Activated CD8-positive, alpha-beta T cell treated with anti-CD3 and anti-CD28 coated beads for 36 hours (primary cell): ENCODE measurements around the gene GSTA1. TPM values are rescaled to one million over a fixed set of nuclear protein-coding genes. Genes with fewer than 3 reads are reported as not detected.
"Not testable (repeated sequence)": the region's sequence is repeated elsewhere in the genome, so short reads cannot be mapped to it uniquely, and the experiment has no call there.

Experiments used
- ATAC-seq: fragments of 200-7000 bp; cut with Tn5 transposase; one replicate; pipeline ENCODE4 v1.10.0; 2021; ENCODE audit warnings: mild to moderate bottlenecking, moderate library complexity
- CTCF ChIA-PET: fragments of 350-600 bp; sonication (Branson Sonifier 250); formaldehyde crosslinking; loops from one replicate; lab custom pipeline; 2021; ENCODE audit warnings: antibody characterized with exemption; lab: Charles Lee
- POLR2A ChIA-PET: fragments of 350-600 bp; sonication (Branson Sonifier 250); formaldehyde crosslinking; loops from one replicate; lab custom pipeline; 2021; ENCODE audit warnings: antibody characterized with exemption; lab: Charles Lee
- DNase-seq: peaks from one replicate; pipeline ENCODE4 v3.0.0-alpha.2; 2020
- H3K27ac Mint-ChIP-seq: one replicate; pipeline ENCODE4 v1.8.0; 2021; ENCODE audit warnings: mild to moderate bottlenecking, mixed read lengths
- H3K27me3 Mint-ChIP-seq: one replicate; pipeline ENCODE4 v1.8.0; 2021; ENCODE audit warnings: mixed read lengths
- H3K36me3 Mint-ChIP-seq: one replicate; pipeline ENCODE4 v1.8.0; 2021; ENCODE audit warnings: low read depth, mixed read lengths
- H3K4me1 Mint-ChIP-seq: one replicate; pipeline ENCODE4 v1.8.0; 2021; ENCODE audit warnings: low read depth, mixed read lengths
- H3K4me3 Mint-ChIP-seq: one replicate; pipeline ENCODE4 v1.8.0; 2021; ENCODE audit warnings: mild to moderate bottlenecking, moderate library complexity, mixed read lengths
- H3K9me3 Mint-ChIP-seq: one replicate; pipeline ENCODE4 v1.8.0; 2021; ENCODE audit warnings: mixed read lengths
- intact Hi-C: fragments of 100-400 bp; cut with micrococcal nuclease; formaldehyde crosslinking; loops from one replicate; pipeline ENCODE4 v1.10.0; 2022
- total RNA-seq, 2 experiments: library from RNA; stranded (reverse); gene quantifications; one replicate each; pipeline ENCODE4 v1.2.3, GENCODE V29; 2021
- TF ChIP-seq, protein P1 (sequence below): fragments of 200-600 bp; IDR thresholded peaks from one replicate; pipeline ENCODE4 v1.8.0; 2022; ENCODE audit warnings: antibody characterized with exemption, mild to moderate bottlenecking

Gene GSTA1
- not detected for total RNA-seq

DNA sequence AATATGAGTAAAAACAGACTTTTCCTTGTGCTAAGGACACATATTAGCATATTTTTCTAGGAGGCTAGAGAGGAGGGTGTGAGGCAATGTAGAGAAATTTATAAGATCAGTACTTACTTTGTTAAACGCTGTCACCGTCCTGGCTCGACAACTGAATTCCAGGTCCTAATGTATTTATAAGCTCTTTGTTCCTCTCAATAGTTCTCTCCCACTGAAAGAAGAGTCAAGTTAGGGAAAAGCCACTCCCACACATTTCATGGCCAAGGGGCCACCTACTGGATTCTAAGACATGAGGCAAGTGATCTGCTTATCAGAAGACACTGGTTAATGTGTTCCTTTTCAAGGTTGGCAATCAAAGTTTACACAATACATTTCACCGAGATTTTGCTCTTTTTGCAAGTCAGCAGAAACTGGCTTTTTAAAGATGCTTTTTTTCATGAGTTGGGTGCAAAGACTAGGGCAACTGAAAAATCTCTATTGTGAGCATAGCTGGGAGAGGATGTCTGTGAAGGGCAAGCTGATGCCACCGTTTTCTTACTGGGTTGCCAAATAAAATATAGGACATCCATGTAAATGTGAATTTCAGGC, at the start of gene GSTA1:
GSTA1 (minus strand) TSS at position 149 of the 588 bp plus-strand sequence. CDS start 4,549 bp downstream, outside the sequence.
- H3K4me3 Mint-ChIP-seq, H3K4me1 Mint-ChIP-seq, H3K27ac Mint-ChIP-seq, POLR2A ChIA-PET, ATAC-seq, intact Hi-C loops, H3K36me3 Mint-ChIP-seq, CTCF ChIA-PET, H3K9me3 Mint-ChIP-seq, DNase-seq: not testable (repeated sequence)
- peaks cover 18% of the 10 kb centered on the region for H3K27me3 Mint-ChIP-seq

DNA sequence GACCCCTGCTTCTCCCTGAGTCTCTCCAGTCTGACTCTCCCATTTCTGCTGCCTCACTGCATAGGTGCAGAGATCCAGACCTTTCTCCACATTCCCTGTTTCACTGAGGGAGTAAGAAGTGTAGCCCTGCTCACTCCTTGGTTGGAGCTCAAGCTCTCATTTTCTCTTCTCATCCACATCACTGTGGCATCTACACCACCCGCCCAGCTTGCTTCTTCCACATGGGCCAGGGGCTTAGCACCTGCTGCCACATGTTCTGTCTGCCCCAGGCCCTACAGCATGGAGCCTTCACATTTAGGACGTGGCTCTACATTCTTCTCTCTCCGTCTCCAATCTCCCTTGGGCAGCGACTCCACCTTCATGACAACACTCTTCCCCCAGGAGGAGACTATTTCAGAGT, 45.5 kb upstream of the GSTA1 start:
- CTCF ChIA-PET: no interaction called here
- H3K4me3 Mint-ChIP-seq: no peak overlapping the region
- DNase-seq (no peak), ATAC-seq (no peak)
- intact Hi-C loops: no loop called here
- POLR2A ChIA-PET: no interaction called here
- no peak overlapping the region for H3K27ac Mint-ChIP-seq
- H3K9me3 Mint-ChIP-seq: no peaks in the 10 kb centered on the region
- H3K36me3 Mint-ChIP-seq: no peaks in the 10 kb centered on the region
- TF ChIP-seq, protein P1, sequence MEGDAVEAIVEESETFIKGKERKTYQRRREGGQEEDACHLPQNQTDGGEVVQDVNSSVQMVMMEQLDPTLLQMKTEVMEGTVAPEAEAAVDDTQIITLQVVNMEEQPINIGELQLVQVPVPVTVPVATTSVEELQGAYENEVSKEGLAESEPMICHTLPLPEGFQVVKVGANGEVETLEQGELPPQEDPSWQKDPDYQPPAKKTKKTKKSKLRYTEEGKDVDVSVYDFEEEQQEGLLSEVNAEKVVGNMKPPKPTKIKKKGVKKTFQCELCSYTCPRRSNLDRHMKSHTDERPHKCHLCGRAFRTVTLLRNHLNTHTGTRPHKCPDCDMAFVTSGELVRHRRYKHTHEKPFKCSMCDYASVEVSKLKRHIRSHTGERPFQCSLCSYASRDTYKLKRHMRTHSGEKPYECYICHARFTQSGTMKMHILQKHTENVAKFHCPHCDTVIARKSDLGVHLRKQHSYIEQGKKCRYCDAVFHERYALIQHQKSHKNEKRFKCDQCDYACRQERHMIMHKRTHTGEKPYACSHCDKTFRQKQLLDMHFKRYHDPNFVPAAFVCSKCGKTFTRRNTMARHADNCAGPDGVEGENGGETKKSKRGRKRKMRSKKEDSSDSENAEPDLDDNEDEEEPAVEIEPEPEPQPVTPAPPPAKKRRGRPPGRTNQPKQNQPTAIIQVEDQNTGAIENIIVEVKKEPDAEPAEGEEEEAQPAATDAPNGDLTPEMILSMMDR: no peak
- no peaks in the 10 kb centered on the region for H3K4me1 Mint-ChIP-seq
- peaks cover 13% of the 10 kb centered on the region for H3K27me3 Mint-ChIP-seq

DNA sequence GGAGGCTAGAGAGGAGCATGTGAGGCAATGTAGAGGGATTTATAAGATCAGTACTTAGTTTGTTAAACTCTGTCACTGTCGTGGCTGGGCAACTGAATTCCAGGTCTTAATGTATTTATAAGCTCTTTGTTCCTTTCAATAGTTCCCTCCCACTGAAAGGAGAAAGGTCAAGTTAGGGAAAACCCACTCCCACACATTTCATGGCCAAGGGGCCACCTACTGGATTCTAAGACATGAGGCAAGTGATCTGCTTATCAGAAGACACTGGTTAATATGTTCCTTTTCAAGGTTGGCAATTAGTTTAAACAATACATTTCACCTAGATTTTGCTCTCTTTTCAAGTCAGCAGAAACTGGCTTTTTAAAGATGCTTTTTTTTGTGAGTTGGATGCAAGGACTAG, 42.4 kb upstream of the GSTA1 start:
- no peak overlapping the region for H3K27ac Mint-ChIP-seq
- no peaks in the 10 kb centered on the region for H3K4me1 Mint-ChIP-seq
- ATAC-seq (no peak), DNase-seq (no peak)
- CTCF ChIA-PET: no interaction called here
- intact Hi-C loops: no loop called here
- no peak overlapping the region for H3K4me3 Mint-ChIP-seq
- no peaks in the 10 kb centered on the region for H3K9me3 Mint-ChIP-seq
- no peaks in the 10 kb centered on the region for H3K36me3 Mint-ChIP-seq
- TF ChIP-seq, protein P1: no peak
- H3K27me3 Mint-ChIP-seq: peaks cover 10% of the 10 kb centered on the region
- POLR2A ChIA-PET: no interaction called here

DNA sequence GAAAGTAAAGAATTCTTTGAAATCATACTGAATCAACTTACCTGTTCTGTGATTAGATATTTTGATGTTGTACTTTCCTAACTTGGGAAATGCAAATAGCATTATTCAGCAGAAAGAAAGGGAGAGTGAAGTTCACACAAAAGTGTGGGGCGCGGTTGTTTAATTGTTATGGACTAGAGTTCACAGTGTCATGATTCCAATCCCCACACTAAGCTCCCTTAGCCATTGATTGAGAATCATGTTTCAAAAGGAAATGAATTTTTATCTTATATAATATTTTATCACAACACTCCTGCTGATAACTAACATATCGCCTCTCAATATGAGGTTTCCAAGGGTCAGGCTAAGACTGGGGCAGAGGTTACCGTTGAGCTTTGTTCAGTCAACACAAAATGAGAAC, 40.0 kb upstream of the GSTA1 start:
- Mint-ChIP-seq H3K4me3 (no peak overlapping the region), H3K27me3 (peaks cover 13% of the 10 kb centered on the region), H3K9me3 (no peaks in the 10 kb centered on the region), H3K36me3 (no peaks in the 10 kb centered on the region), H3K27ac (no peak overlapping the region), H3K4me1 (no peaks in the 10 kb centered on the region)
- no peak for ATAC-seq
- CTCF ChIA-PET: no interaction called here
- no peak for DNase-seq
- POLR2A ChIA-PET: interaction anchor here (0.6 kb wide), 1 partner anchor 1507 kb away, joined by 3 read pairs; no protein-coding TSS in a partner anchor
- TF ChIP-seq, protein P1: no peak
- intact Hi-C loops: no loop called here

DNA sequence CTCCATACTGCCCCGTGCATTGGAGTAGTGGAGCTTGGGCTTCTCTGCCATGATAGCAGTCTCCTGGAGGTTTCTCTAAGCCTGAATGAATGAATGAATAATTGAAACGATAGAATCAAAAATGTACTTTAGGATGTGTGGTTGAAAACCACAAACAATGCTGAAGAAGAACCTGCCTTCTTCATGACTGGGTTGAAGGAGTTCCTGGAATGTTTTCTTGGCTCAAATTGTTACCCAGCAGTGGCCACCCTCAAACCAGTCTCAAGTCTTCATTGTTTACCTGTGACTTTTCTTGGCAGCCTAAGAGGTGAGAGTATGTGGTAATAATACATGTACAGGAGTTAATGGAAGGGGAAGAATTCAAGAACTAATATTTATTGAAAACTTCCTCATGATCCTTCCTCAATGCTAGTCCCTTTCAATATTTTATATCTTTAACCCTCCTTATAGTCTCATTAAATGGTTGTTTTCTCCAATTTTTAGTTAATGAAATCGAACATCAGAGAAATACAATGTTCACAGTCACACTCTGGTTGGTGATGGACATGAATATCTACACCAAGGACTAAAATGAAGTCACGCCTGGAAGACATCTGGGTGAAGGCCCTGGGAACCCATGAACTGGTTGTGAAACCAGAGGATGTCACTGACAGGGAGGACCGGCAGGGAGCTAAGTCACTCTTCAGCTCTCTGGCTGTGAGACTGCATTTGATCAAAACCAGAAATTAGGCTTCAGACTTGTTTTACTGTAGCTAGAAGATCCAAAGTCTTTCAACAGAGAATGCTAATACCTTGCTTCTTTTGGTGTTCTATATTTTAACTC, 37.4 kb upstream of the GSTA1 start, which contains the start of gene GSTA5:
GSTA5 (minus strand) TSS at position 51 of the 823 bp plus-strand sequence.
- ATAC-seq (no peak), DNase-seq (no peak)
- Mint-ChIP-seq H3K4me3 (no peak within 1 kb of the TSS), H3K9me3 (no peaks in the 10 kb centered on the region), H3K27me3 (peaks cover 25% of the 10 kb centered on the region), H3K36me3 (no peaks in the 10 kb centered on the region), H3K27ac (no peak within 1 kb of the TSS), H3K4me1 (no peaks in the 10 kb centered on the region)
- intact Hi-C loops: no loop called here
- ChIA-PET POLR2A (no interaction called here), CTCF (interaction anchor here (0.9 to 1.0 kb wide), 2 partner anchors 15 to 25 kb away, joined by 3 read pairs; no protein-coding TSS in a partner anchor)
- TF ChIP-seq, protein P1: no peak
